GM12892 (cell line): ENCODE data around the gene LRRTM4.
"Not testable (repeated sequence)": the region's sequence is repeated elsewhere in the genome, so short reads cannot be mapped to it uniquely, and the experiment has no call there.

ENCODE experiments used
- DNase-seq: peaks from one replicate; pipeline ENCODE4 v3.0.0; 2011; ENCODE audit not compliant: insufficient read length
- FAIRE-seq: peaks from 2 replicates; lab custom pipeline; 2011; peaks lifted over from hg19 to GRCh38; lab: Jason Lieb, UNC
- POLR2A ChIP-seq: IDR thresholded peaks from 2 replicates; pipeline ENCODE4 v1.6.1; 2011; ENCODE audit warnings: low read depth, low read length, control low read depth
- POLR2AphosphoS5 ChIP-seq: IDR thresholded peaks from 2 replicates; pipeline ENCODE4 v1.6.1; 2011; ENCODE audit warnings: low read depth, low read length, control low read depth
- TAF1 ChIP-seq: IDR thresholded peaks from 2 replicates; pipeline ENCODE4 v1.6.1; 2011; ENCODE audit warnings: low read depth, mild to moderate bottlenecking, control low read depth, low read length, borderline replicate concordance

Gene LRRTM4

GRCh38 chr2:77034445-77034844 lies 487.7 kb downstream of the LRRTM4 start:
- DNase-seq (no peak), FAIRE-seq (no peak)
- no peak for TF ChIP-seq POLR2A

- FAIRE-seq, result not testable (repeated sequence)
These were observed 492.9 kb downstream of the LRRTM4 start for GRCh38 chr2:77029237-77029636.

GRCh38 chr2:77028032-77028600 lies 494.1 kb downstream of the LRRTM4 start:
- TF ChIP-seq POLR2A, result no peak
- no peak for TF ChIP-seq POLR2AphosphoS5
- no peak for TF ChIP-seq TAF1
- no peak for FAIRE-seq
- no peak for DNase-seq

More at GRCh38 chr2:77029237-77029636, 492.9 kb downstream of the LRRTM4 start:
- not testable (repeated sequence) for DNase-seq

- DNase-seq (no peak), FAIRE-seq (no peak)
- TF ChIP-seq POLR2A, result no peak
- no peak for TF ChIP-seq TAF1
- TF ChIP-seq POLR2AphosphoS5, result no peak
These were observed 496.5 kb downstream of the LRRTM4 start for GRCh38 chr2:77025714-77026113.

GRCh38 chr2:77021161-77021560 lies 501.0 kb downstream of the LRRTM4 start:
- FAIRE-seq, result no peak
- DNase-seq, result no peak
- TF ChIP-seq POLR2AphosphoS5, result no peak
- TF ChIP-seq POLR2A, result no peak
- TF ChIP-seq TAF1, result no peak

GRCh38 chr2:77018219-77018618 lies 504.0 kb downstream of the LRRTM4 start:
- TF ChIP-seq POLR2AphosphoS5, result no peak
- TF ChIP-seq TAF1, result no peak
- TF ChIP-seq POLR2A, result no peak
- FAIRE-seq (no peak), DNase-seq (no peak)

- TF ChIP-seq POLR2AphosphoS5, result no peak
- no peak for TF ChIP-seq POLR2A
- no peak for TF ChIP-seq TAF1
- FAIRE-seq (no peak), DNase-seq (no peak)
These were observed 504.8 kb downstream of the LRRTM4 start for GRCh38 chr2:77017355-77017745.

GRCh38 chr2:77016443-77017354 lies 505.5 kb downstream of the LRRTM4 start:
- FAIRE-seq (no peak), DNase-seq (no peak)
- TF ChIP-seq POLR2A (no peak), TAF1 (no peak), POLR2AphosphoS5 (no peak)

GRCh38 chr2:77013953-77014352 lies 508.2 kb downstream of the LRRTM4 start:
- no peak for TF ChIP-seq POLR2AphosphoS5
- no peak for TF ChIP-seq TAF1
- TF ChIP-seq POLR2A, result no peak
- FAIRE-seq, result no peak
- DNase-seq, result no peak

- FAIRE-seq (no peak), DNase-seq (no peak)
- no peak for TF ChIP-seq TAF1
- no peak for TF ChIP-seq POLR2A
- no peak for TF ChIP-seq POLR2AphosphoS5
These were observed 508.7 kb downstream of the LRRTM4 start for GRCh38 chr2:77013457-77013856.

GRCh38 chr2:77009307-77009706 lies 512.9 kb downstream of the LRRTM4 start:
- TF ChIP-seq POLR2A (no peak), POLR2AphosphoS5 (no peak), TAF1 (no peak)
- no peak for DNase-seq
- FAIRE-seq, result no peak

GRCh38 chr2:77008853-77009252 lies 513.3 kb downstream of the LRRTM4 start:
- DNase-seq, result no peak
- FAIRE-seq, result no peak
- no peak for TF ChIP-seq TAF1
- TF ChIP-seq POLR2AphosphoS5, result no peak
- TF ChIP-seq POLR2A, result no peak
